Measurements from ENCODE around the gene C8G.

Gene C8G

DNA sequence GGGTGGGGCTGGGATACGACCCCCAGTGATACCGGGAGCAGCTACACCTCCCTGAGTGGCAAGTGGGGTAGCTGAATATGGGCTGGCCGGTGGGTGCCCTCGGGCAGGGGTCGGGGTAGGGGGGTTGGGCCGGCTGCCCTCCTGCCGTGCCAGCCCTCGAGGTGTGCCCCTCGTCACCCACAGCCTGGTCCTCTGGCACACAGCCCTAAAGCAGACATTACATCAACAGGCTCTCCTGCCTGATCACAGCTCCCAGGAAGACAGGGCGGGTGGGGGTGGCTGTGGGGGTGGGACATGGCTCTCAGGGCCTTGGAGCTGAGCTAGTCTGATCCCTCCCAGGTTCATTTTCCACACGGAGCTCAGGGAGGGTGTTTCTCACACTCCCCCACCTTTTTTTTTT is 23.7 kb upstream of the C8G start:
- no peak for DNase-seq

GRCh38 chr9:136921718-136922117 is 23.3 kb upstream of the C8G start:
- DNase-seq, result no peak

GRCh38 chr9:136922540-136922939 is 22.5 kb upstream of the C8G start:
- no peak for DNase-seq

DNA sequence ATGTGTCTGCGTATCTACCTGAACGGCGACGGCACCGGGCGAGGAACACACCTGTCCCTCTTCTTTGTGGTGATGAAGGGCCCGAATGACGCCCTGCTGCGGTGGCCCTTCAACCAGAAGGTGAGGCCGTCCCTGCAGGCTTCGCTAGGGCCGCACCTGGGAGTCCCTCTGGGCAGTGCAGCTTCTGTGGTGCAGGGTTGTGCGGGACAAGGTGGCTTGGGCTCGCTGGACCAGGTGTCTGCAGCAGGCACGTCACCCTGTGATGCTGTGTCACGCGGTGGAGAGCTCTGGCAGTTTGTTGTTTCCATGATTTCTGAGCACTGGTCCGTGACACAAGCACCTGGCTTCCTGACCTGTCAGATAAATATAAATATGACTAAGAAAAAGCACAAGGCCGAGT is 21.2 kb upstream of the C8G start:
- no peak for DNase-seq

- no peak for DNase-seq
Measured at GRCh38 chr9:136925414-136926153, 19.5 kb upstream of the C8G start.

GRCh38 chr9:136926154-136926704 is 18.8 kb upstream of the C8G start:
- no peak for DNase-seq

DNA sequence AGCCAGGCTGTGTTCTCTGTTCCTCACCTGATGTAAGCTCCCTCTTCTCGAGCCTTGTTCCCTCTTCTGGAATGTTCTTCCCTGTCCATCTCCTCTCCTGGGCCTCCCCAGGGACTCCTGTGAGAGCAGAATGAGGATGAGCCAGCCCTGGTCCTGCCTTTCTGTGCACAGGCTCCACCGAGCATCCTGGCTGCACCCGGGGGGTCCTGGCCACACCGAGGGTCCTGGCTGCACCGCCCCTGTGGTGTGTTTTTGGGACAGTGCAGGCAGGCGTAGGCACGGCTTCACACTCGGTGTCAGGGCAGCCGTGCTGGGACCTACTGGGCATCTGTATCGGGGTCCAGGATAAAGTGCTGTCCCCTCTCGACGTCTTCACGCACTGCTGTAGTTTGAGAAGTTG is 18.3 kb upstream of the C8G start:
- no peak for DNase-seq

- DNase-seq, result no peak
Measured at GRCh38 chr9:136927343-136928271, 17.4 kb upstream of the C8G start.

DNA sequence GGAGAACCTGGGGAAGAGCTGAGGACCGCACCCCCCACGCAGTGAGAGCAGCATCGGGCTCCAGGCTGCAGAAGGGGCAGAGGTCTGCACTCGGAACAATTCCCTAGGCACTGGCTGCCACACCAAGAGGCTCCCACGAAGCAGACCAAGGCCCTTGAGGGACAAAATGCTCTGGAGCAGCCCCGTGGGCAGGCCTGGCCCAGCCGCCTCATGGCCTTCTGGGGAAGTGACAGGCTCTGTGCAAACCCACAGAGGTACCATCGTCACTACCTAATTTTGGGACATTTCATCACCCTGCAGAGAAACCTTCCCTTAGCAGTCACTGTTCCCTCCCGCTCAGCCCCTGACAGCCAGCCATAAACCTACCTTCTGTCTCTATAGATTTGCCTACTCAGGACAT is 16.5 kb upstream of the C8G start:
- DNase-seq, result no peak

DNA sequence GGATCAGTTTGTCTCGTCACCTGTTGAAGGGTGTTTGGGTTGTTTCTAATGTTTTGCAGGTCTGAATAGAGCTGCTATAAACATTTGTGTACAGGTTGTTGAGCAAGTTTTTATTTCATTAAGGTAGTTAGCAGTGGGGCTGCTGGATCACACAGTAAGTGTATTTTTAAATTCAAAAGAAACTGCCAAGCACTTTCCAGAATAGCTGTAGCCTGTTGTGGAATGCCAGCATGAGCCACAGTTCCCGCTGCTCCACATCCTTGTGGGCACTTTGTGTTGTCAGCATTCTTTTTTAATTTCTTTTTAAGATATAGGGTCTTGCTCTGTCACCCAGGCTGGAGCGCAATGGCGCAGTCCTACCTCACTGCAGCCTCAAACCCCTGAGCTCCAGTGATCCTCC is 15.0 kb upstream of the C8G start:
- no peak for DNase-seq

DNA sequence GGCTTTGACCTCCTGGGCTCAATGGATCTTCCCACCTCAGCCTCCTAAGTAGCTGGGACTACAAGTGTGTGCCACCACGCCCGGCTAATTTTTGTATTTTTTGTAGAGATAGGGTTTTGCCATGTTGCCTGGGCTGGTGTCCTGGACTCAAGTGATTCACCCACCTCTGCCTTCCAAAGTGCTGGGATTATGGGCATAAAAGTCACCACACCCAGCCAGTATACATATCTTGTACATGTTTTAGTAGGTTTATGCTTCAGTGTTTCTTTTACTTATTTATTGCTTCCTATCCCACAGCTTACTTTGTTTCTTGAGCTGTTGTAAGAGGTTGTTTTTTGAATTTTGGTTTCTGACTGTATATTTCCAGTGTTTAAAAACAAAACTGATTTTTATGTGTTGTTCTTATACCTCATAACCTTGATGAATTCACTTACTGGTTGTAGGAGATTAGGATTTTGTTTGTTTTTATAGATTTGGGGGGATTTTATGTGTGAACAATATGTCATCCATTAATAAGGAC is 13.4 kb upstream of the C8G start:
- DNase-seq, result no peak

DNA sequence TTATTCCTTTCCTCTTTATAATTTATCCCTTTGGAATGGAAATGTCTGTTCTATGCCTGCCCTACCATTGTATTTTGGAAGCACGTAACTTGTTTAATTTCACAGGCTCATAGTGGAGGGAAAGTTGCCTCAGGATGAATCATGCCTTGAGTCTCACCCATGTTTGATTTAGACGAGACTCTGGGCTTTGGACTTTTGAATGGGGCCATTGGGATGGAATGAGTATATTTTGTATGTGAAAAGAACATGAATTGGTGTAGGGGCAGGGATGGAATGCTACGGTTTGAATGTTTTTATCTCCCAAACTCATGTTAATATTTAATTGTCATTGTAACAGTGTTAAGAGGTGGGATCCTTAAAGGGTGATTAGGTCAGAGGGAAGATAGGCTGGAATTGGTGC is 10.8 kb upstream of the C8G start:
- no peak for DNase-seq

GRCh38 chr9:136935651-136936050 is 9.4 kb upstream of the C8G start:
- DNase-seq, result no peak

GRCh38 chr9:136936645-136937170 is 8.3 kb upstream of the C8G start:
- DNase-seq, result no peak

DNA sequence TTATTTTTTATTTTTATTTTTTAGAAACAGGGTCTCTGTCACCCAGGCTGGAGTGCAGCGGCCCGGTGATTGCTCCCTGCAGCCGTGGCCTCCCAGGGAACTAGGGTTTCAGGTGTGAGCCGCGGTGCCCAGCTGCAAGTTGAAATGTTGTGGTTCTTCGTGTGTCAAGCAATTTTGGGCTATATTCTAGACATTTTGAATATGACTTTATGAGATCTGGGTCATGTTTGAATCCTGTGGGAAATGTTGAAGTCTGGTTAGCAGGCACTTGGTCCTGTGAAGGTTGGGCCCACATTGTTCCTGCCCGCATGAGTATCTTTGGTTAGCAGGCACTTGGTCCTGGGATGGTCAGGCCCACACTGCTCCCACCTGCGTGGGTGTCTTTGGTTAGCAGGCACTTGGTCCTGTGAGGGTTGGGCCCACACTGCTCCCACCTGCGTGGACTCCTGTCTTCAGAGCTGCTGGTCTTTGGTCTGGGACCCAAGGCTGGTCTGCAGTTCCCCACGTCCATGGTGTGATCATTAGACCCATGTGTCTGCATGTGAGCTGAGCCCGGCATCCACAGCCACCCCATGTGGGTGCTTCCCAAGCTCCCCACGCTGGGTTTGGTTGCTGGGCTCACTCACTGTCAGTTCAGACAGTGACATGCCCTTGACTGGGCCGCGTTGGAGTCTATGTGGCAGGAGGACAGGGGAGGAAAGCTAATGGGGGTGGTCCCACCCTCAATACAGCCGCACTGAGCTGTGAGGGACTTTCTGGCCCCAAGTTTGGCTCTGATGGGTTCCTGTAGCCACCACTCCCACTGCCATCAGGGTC is 7.6 kb upstream of the C8G start:
- DNase-seq, result no peak

DNA sequence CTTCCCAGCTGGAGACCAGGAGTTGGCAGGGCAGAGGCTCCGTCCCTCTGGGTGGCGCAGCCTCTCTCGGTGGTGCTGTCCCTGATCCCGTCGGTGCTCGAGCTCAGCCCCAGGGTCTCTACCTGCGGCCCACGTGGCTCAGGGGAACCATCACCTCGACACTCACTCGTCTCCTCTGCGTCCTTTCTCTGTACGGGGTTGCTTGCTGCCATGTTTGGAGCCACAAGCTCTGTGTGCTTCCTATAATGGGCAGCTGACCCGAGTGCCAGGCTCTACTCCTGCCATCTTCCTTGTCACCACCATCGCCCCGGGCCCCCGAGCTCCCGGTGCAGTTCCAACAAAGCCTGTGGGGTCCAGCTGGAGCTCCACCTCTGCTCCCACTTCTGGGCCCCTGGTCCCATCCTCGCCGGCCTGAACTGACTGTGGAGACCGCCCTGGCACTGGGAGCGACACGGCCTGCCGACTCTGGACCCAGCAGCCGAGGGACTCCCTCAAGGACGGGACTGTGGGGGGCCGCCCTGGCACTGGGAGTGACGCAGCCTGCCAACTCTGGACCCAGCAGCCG is 5.5 kb upstream of the C8G start:
- DNase-seq, result no peak

- DNase-seq, result no peak
Measured at GRCh38 chr9:136939996-136940525, 5.0 kb upstream of the C8G start.

GRCh38 chr9:136940526-136941230 is 4.4 kb upstream of the C8G start:
- no peak for DNase-seq

DNA sequence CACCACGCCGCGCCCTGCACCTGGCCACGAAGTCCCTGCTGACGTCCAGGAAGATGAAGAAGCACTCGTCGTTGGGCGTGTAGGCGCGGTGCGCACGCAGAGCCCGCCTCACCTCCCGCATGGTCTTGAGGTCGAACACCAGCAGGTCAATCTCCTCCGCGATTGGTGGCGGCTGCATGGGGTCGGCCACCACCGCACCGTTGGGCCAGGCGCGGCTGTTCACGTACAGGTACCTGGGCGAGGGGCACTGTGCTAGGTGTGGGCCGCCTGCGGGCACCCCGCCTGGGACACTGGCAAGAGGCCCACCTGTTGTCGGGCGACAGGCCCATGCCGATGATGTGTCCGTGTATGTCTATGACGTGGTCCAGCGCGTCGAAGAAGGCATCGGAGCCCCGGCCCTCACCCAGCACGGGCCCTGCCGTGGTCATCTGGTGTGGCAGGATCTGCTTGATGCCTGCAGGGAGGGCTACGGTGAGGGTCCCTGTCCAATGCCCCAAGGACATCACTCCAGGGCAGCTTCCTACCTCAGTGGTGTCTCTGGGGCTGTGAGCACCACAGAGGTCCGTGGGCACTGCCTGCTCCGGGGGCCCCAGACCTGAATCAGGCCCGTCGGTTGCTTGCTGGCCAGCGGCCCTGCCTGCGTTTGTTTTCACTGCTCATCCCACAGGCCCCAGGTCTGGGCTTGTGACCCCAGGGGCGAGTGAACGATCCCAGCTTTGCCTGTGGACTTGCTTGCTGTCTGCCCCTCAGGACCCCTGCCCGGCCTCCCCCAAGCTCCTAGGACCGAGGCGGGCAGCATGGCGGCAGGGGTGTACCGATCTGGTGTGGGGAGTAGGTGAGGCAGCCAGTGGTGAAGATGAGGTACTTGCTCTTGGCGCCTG is 3.6 kb upstream of the C8G start:
- no peak for DNase-seq

All from NCI-H524 (cell line).